Coronary artery (tissue), 2 donors: Measurements from ENCODE around the gene MGLL.

Experiments used
- DNase-seq: peaks from one replicate; pipeline ENCODE4 v3.0.0-alpha.2; 2017; ENCODE audit warnings: low spot score
- H3K27ac ChIP-seq, 2 donors: fragments of 200-600 bp; sonication (generic); one replicate each; pipeline ENCODE4 v1.5.1; 2016 to 2019
- H3K4me3 ChIP-seq: fragments of 200-600 bp; sonication (generic); 2 replicates; pipeline ENCODE4 v1.5.1; 2016; ENCODE audit warnings: mild to moderate bottlenecking, moderate library complexity
- CTCF ChIP-seq: fragments of 200-600 bp; sonication (generic); IDR thresholded peaks from one replicate; pipeline ENCODE4 v1.5.1; 2019; ENCODE audit warnings: antibody characterized with exemption

The MGLL gene

GRCh38 chr3:127815001-127815400 lies 7.3 kb downstream of the MGLL start:
- H3K4me3 ChIP-seq: no peak overlapping the region

GRCh38 chr3:127814325-127814781 lies 8.0 kb downstream of the MGLL start:
- H3K27ac ChIP-seq: no peak overlapping the region
- TF ChIP-seq CTCF: no peak
- no peak overlapping the region for H3K4me3 ChIP-seq
- DNase-seq: no peak

More at GRCh38 chr3:127815001-127815400, 7.3 kb downstream of the MGLL start:
- TF ChIP-seq CTCF: no peak
- H3K27ac ChIP-seq: no peak overlapping the region
- DNase-seq: no peak

- no peak overlapping the region for H3K27ac ChIP-seq
- TF ChIP-seq CTCF: no peak
- DNase-seq: no peak
- no peak overlapping the region for H3K4me3 ChIP-seq
Measured at GRCh38 chr3:127812151-127812550, 10.2 kb downstream of the MGLL start.

GRCh38 chr3:127811717-127812116 lies 10.6 kb downstream of the MGLL start:
- DNase-seq: no peak
- Histone ChIP-seq H3K27ac (no peak overlapping the region), H3K4me3 (no peak overlapping the region)
- no peak for TF ChIP-seq CTCF

- no peak for TF ChIP-seq CTCF
Measured at GRCh38 chr3:127809611-127810010, 12.7 kb downstream of the MGLL start.

GRCh38 chr3:127809211-127809610 lies 13.1 kb downstream of the MGLL start:
- Histone ChIP-seq H3K27ac (no peak overlapping the region), H3K4me3 (no peak overlapping the region)
- no peak for DNase-seq
- TF ChIP-seq CTCF: no peak

More at GRCh38 chr3:127809611-127810010, 12.7 kb downstream of the MGLL start:
- Histone ChIP-seq H3K27ac (no peak overlapping the region), H3K4me3 (no peak overlapping the region)
- no peak for DNase-seq

GRCh38 chr3:127808197-127808596 lies 14.1 kb downstream of the MGLL start:
- Histone ChIP-seq H3K27ac (no peak overlapping the region), H3K4me3 (no peak overlapping the region)
- no peak for DNase-seq
- TF ChIP-seq CTCF: no peak
